Measurements from ENCODE around the gene ANKH. TPM values are rescaled to one million over a fixed set of nuclear protein-coding genes. Genes with fewer than 3 reads are reported as not detected.
"Not testable (repeated sequence)": the region's sequence is repeated elsewhere in the genome, so short reads cannot be mapped to it uniquely, and the experiment has no call there.

Gene ANKH
- total RNA-seq, 1 donor from 2014 or later = 29.9 TPM

- Mint-ChIP-seq H3K27me3 (peaks cover 16% of the 10 kb centered on the region), H3K36me3 (ENCODE audit: insufficient read depth) (no peaks in the 10 kb centered on the region), H3K9me3 (ENCODE audit: low read depth) (no peaks in the 10 kb centered on the region), H3K4me3 (ENCODE audit: low read depth) (no peak overlapping the region), H3K4me1 (ENCODE audit: low read depth) (peaks cover 15% of the 10 kb centered on the region), H3K27ac (no peak overlapping the region)
- no peak for DNase-seq (ENCODE audit: low spot score, unreplicated experiment)
- TF ChIP-seq CTCF (IDR thresholded peaks at IDR 0.05; ENCODE audit: unreplicated experiment) = no peak
Observed at GRCh38 chr5:14851050-14851419, 20.5 kb downstream of the ANKH start.

GRCh38 chr5:14850419-14851049 lies 21.0 kb downstream of the ANKH start:
- no peak for DNase-seq (ENCODE audit: low spot score, unreplicated experiment)
- no peaks in the 10 kb centered on the region for H3K9me3 Mint-ChIP-seq (ENCODE audit: low read depth)
- no peak for TF ChIP-seq CTCF (IDR thresholded peaks at IDR 0.05; ENCODE audit: unreplicated experiment)
- H3K27me3 Mint-ChIP-seq = peaks cover 16% of the 10 kb centered on the region
- no peak overlapping the region for H3K4me3 Mint-ChIP-seq (ENCODE audit: low read depth)
- no peak overlapping the region for H3K27ac Mint-ChIP-seq
- H3K36me3 Mint-ChIP-seq (ENCODE audit: insufficient read depth) = no peaks in the 10 kb centered on the region
- peaks cover 15% of the 10 kb centered on the region for H3K4me1 Mint-ChIP-seq (ENCODE audit: low read depth)

DNA sequence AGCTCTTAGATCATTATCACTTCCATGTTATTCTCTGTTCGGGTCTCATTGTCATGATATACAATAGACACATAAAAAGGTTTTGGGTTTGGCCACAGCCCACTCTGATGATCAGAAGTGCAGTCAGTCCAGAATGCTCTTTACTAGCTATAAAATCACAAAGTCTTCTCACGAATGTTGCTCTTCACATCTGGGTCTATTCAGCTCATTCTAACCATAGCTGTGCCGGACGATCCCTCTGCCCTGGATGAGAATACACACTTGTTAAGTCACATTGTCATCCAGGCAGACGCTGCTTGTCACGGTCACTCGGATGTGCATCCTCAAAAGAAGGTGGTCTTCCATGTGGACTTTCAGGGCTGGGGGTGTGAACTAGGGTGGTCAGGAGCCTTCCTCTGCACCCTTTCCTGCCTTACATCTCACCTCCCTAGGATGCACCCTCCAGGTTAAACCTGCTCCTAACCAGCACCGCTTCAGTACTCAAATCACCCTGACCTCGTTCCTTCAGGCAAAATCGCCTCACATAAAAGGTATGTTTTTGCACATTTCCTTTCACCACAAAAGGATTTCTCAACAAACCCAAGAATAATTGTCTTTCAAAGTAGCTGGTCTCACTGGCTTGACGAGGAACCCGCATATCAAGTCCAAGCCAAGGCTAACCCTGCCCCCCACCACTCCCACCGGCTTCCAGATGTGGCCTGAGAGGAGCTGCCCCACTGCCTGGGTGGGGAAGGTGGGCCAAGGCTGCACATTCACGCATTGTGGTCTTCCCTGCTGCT lies 21.9 kb downstream of the ANKH start:
- Mint-ChIP-seq H3K27me3 (peaks cover 13% of the 10 kb centered on the region), H3K36me3 (ENCODE audit: insufficient read depth) (no peaks in the 10 kb centered on the region), H3K27ac (no peak overlapping the region), H3K4me3 (ENCODE audit: low read depth) (no peak overlapping the region), H3K4me1 (ENCODE audit: low read depth) (peaks cover 19% of the 10 kb centered on the region), H3K9me3 (ENCODE audit: low read depth) (no peaks in the 10 kb centered on the region)
- no peak for TF ChIP-seq CTCF (IDR thresholded peaks at IDR 0.05; ENCODE audit: unreplicated experiment)
- no peak for DNase-seq (ENCODE audit: low spot score, unreplicated experiment)

- H3K36me3 Mint-ChIP-seq (ENCODE audit: insufficient read depth); H3K9me3 Mint-ChIP-seq (ENCODE audit: low read depth); H3K4me3 Mint-ChIP-seq (ENCODE audit: low read depth); H3K27ac Mint-ChIP-seq; DNase-seq (ENCODE audit: low spot score, unreplicated experiment): not testable (repeated sequence)
- Mint-ChIP-seq H3K27me3 (peaks cover 13% of the 10 kb centered on the region), H3K4me1 (ENCODE audit: low read depth) (peaks cover 20% of the 10 kb centered on the region)
Observed at GRCh38 chr5:14848942-14849341, 22.6 kb downstream of the ANKH start.

DNA sequence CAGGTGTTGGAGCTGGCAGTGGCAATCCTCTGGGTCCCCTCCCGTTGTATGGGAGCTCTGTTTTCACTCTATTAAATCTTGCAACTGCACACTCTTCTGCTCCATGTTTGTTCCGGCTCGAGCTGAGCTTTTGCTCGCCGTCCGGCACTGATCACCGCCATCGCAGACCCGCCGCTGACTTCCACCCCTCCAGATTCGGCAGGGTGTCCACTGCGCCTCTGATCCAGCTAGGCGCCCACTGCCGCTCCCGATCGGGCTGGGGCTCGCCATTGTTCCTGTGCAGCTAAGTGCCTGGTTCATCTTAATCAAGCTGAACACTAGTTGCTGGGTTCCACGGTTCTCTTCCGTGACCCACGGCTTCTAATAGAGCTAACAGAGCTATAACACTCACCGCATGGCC lies 23.2 kb downstream of the ANKH start:
- H3K27ac Mint-ChIP-seq = no peak overlapping the region
- no peaks in the 10 kb centered on the region for H3K9me3 Mint-ChIP-seq (ENCODE audit: low read depth)
- no peaks in the 10 kb centered on the region for H3K36me3 Mint-ChIP-seq (ENCODE audit: insufficient read depth)
- peaks cover 13% of the 10 kb centered on the region for H3K27me3 Mint-ChIP-seq
- no peak for TF ChIP-seq CTCF (IDR thresholded peaks at IDR 0.05; ENCODE audit: unreplicated experiment)
- no peak for DNase-seq (ENCODE audit: low spot score, unreplicated experiment)
- H3K4me1 Mint-ChIP-seq (ENCODE audit: low read depth) = peaks cover 20% of the 10 kb centered on the region
- no peak overlapping the region for H3K4me3 Mint-ChIP-seq (ENCODE audit: low read depth)

DNA sequence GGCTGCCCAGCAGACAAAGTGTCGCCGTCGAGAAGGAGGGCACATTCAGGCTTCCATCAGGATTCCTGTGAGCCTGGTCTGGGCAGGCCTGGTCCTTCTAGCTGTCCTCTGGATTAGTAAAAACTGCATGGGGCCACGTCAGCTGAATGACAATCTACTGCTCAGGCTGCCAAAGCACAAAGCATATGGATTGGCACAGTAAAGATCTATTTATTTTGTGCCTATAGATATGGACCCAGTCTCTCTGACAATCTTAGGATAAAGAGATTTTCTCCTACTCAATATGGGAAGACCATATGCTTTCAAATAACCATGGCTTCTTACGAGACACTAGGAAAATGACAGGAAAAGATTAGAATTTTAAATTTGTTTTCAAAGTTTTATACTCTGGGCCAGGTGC lies 24.1 kb downstream of the ANKH start:
- no peak overlapping the region for H3K27ac Mint-ChIP-seq
- H3K9me3 Mint-ChIP-seq (ENCODE audit: low read depth) = no peaks in the 10 kb centered on the region
- H3K4me3 Mint-ChIP-seq (ENCODE audit: low read depth) = no peak overlapping the region
- no peaks in the 10 kb centered on the region for H3K36me3 Mint-ChIP-seq (ENCODE audit: insufficient read depth)
- H3K4me1 Mint-ChIP-seq (ENCODE audit: low read depth) = peaks cover 20% of the 10 kb centered on the region
- peaks cover 9% of the 10 kb centered on the region for H3K27me3 Mint-ChIP-seq
- DNase-seq (ENCODE audit: low spot score, unreplicated experiment) = no peak
- TF ChIP-seq CTCF (IDR thresholded peaks at IDR 0.05; ENCODE audit: unreplicated experiment) = no peak

Measured in progenitor cell of endocrine pancreas (in vitro differentiated cells).